AG04450 (cell line): ENCODE results near the gene ZNF48. TPM values are rescaled to one million over a fixed set of nuclear protein-coding genes. Genes with fewer than 3 reads are reported as not detected.
"Not testable (repeated sequence)": the region's sequence is repeated elsewhere in the genome, so short reads cannot be mapped to it uniquely, and the experiment has no call there.

Experiments used
- CTCF ChIA-PET: fragments of 300-600, 350-600 bp; formaldehyde crosslinking; extraction: SDS; loops from one replicate; lab custom pipeline; 2022; ENCODE audit warnings: antibody characterized with exemption, inconsistent platforms; lab: Charles Lee
- POLR2A ChIA-PET: fragments of 350-600 bp; formaldehyde crosslinking; extraction: SDS; loops from one replicate; lab custom pipeline; 2021; ENCODE audit warnings: antibody characterized with exemption, inconsistent platforms; lab: Yijun Ruan, JAX
- DNase-seq: peaks from one replicate; pipeline ENCODE4 v3.0.0-alpha.2; 2011; ENCODE audit warnings: low read depth, low spot score
- H3K27ac ChIP-seq: one replicate; pipeline ENCODE4 v1.5.1; 2012; ENCODE audit warnings: low read depth, low read length, control low read depth
- H3K27me3 ChIP-seq: one replicate; pipeline ENCODE4 v1.6.0; 2012; ENCODE audit warnings: low read length; ENCODE audit not compliant: control insufficient read depth, insufficient read depth
- H3K4me3 ChIP-seq: 2 replicates; pipeline ENCODE4 v1.5.1; 2011; ENCODE audit warnings: mild to moderate bottlenecking, low read depth, low read length, control low read depth
- H3K9me3 ChIP-seq: 2 replicates; pipeline ENCODE4 v1.5.1; 2012; ENCODE audit warnings: low read length; ENCODE audit not compliant: control insufficient read depth, insufficient read depth
- polyA plus RNA-seq: library from polyadenylated mRNA; depleted of rRNA; stranded (reverse); fragments of >200 nt; gene quantifications from 2 replicates; pipeline ENCODE4 v1.2.3, GENCODE V29; 2011
- TF ChIP-seq, protein P1 (sequence below): IDR thresholded peaks from 2 replicates; pipeline ENCODE4 v1.5.1; 2011; ENCODE audit warnings: low read depth, low read length, control low read depth, inconsistent platforms

ZNF48 gene
- polyA plus RNA-seq, 1 experiment = 4.3 TPM

DNA sequence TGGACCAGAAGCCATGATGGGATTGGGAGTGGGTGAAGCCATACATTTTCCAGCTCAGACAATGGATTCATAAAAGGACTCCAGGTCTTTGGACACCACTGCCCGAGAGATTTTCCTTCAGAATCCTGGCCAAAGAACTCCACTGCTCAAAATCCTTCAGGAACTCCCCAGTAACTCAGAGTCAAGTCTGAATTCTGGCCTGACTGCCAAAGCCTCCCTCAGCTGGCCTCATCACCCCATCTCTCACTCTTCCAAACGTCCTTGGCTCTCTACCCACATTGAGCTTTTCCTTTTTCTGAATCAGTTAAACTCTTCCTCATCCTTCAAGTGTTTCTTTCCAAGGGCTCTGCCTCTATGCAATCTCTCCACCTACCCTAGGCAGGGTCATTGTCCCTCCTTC, 11.7 kb upstream of the ZNF48 start:
- POLR2A ChIA-PET = no interaction called here
- Histone ChIP-seq H3K27me3 (no peaks in the 10 kb centered on the region), H3K27ac (no peak overlapping the region), H3K9me3 (no peaks in the 10 kb centered on the region; the same call in 1 of the 2 replicates), H3K4me3 (no peak overlapping the region)
- DNase-seq = no peak
- TF ChIP-seq, protein P1, sequence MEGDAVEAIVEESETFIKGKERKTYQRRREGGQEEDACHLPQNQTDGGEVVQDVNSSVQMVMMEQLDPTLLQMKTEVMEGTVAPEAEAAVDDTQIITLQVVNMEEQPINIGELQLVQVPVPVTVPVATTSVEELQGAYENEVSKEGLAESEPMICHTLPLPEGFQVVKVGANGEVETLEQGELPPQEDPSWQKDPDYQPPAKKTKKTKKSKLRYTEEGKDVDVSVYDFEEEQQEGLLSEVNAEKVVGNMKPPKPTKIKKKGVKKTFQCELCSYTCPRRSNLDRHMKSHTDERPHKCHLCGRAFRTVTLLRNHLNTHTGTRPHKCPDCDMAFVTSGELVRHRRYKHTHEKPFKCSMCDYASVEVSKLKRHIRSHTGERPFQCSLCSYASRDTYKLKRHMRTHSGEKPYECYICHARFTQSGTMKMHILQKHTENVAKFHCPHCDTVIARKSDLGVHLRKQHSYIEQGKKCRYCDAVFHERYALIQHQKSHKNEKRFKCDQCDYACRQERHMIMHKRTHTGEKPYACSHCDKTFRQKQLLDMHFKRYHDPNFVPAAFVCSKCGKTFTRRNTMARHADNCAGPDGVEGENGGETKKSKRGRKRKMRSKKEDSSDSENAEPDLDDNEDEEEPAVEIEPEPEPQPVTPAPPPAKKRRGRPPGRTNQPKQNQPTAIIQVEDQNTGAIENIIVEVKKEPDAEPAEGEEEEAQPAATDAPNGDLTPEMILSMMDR = no peak
- CTCF ChIA-PET = interaction anchor here (1.3 kb wide), 1 partner anchor 26 kb away, joined by 4 read pairs; no protein-coding TSS in a partner anchor

DNA sequence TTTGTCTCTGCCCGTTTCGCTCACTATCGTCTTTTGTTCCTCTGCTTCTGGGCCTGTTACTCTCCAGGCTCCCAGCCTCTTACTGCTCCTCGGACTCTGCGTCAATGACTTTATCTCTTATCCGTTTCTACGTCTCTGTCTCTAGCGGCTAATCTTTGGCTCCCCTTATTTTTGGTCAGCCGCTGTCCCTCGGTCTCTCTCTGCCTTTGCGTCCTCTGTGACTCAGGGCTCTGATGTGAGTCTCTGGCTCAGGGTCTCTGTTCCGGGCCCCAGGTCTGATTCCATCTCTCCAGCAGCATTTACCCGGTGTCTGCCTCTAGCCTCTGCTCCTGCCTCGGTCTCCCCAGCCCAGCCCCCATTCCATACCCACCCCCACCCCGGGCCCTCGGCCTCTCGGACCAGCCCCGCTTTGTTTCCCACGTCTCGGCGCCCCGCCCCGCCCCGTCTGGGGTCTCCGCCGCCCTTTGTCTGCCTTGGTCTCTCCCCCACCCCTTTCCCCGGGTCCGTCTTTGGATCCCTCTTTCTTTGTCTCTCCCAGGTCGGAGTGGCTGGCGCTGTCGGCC, 547 bp upstream of the ZNF48 start:
- H3K27ac ChIP-seq = peak overlapping the region; percentile 91
- TF ChIP-seq, protein P1 = no peak

DNA sequence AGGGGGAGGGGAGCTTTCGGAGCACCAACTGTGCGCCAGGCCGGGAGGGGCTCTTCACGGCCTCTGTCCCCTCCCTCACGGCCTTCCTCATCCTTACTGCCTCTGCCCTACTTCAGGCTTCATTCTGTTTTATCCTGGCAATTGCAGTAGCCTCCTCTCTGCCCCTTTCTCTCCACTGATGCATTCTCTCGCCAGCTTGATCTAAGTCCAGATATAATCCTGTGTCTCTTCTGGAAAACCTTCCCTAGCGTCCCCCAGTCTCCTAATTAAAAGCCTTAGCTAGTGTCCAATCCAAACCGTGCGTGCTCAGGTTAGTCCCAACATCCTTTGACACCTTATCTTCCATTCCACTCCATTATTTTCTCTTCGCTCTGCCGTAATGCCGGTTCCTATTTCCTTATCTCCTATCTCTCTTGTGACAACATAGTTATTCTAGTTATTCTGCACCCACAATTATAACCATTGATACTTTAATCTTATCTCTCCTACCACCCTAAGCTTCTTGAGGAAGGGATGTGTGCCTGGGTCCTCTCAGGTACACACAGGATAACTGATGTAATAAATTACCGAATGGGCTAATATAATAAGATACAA, 869 bp downstream of the ZNF48 start:
- POLR2A ChIA-PET = interaction anchor here (1.6 to 2.1 kb wide), 3 partner anchors 11 to 25 kb away, joined by 8 to 23 read pairs (median 10); partner anchors contain the start of gene ZNF771
- peak overlapping the region; percentile 39 for H3K27ac ChIP-seq

More for the DNA sequence above, 547 bp upstream of the ZNF48 start:
- ChIA-PET POLR2A (interaction anchor here (0.6 to 2.1 kb wide), 8 partner anchors 13 to 329 kb away, joined by 3 to 23 read pairs (median 6); partner anchors contain the start of genes ALDOA and ZNF771), CTCF (interaction anchor here (0.5 to 2.5 kb wide), 5 partner anchors 13 to 339 kb away, joined by 3 to 13 read pairs (median 5); partner anchors contain the start of gene ZNF771)
- Histone ChIP-seq H3K27me3 (no peaks in the 10 kb centered on the region), H3K4me3 (peak overlapping the region; percentile 79), H3K9me3 (no peaks in the 10 kb centered on the region; the same call in 1 of the 2 replicates)
- no peak for DNase-seq

DNA sequence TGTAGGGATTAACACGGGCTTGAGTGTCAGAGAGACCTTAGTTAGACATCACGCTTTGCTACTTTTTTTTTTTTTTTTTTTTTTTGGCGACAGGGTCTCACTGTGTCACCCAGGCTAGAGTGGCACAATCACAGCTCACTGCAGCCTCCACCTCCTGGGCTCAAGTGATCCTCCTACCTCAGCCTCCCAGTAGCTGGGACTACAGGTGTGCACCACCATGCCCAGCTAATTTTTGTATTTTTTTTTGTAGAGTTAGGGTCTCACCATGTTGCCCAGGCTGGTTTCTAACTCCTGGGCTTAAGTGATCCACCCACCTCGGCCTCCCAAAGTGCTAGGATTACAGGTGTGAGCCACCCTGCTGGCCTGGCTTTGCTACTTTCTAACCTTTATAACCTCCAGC, 1.4 kb downstream of the ZNF48 start:
- H3K27me3 ChIP-seq, DNase-seq, CTCF ChIA-PET, H3K9me3 ChIP-seq, H3K4me3 ChIP-seq, H3K27ac ChIP-seq: not testable (repeated sequence)
- POLR2A ChIA-PET = interaction anchor here (2.0 kb wide), 1 partner anchor 11 kb away, joined by 23 read pairs; the partner anchor contains the start of gene ZNF771

More for the DNA sequence above, 869 bp downstream of the ZNF48 start:
- CTCF ChIA-PET = interaction anchor here (0.7 to 2.5 kb wide), 4 partner anchors 12 to 233 kb away, joined by 3 to 13 read pairs (median 4); partner anchors contain the start of gene ZNF771
- Histone ChIP-seq H3K27me3 (no peaks in the 10 kb centered on the region), H3K4me3 (peak overlapping the region; percentile 79), H3K9me3 (no peaks in the 10 kb centered on the region; the same call in 1 of the 2 replicates)
- DNase-seq = no peak
- TF ChIP-seq, protein P1 = no peak

DNA sequence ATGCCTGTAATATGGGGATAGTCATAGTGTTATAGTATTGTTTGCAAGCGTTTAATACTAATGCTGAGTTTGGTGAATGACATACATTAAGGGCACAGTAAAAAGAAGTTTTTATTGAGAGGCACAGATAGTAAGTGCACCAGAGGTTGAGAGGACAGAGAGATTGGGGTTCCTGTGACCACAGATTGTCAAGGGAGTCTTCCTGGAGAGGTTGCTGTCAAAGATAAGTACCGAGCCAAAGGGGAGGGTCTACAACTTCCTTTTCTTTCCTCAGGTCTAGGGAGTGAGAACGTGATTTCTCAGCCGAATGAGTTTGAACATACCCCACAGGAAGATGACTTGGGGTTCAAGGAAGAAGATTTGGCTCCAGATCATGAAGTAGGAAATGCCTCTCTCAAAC, 1.8 kb downstream of the ZNF48 start:
- H3K27ac ChIP-seq = no peak overlapping the region
- ChIA-PET POLR2A (no interaction called here), CTCF (no interaction called here)
- no peak for DNase-seq
- no peak overlapping the region for H3K4me3 ChIP-seq
- no peaks in the 10 kb centered on the region for H3K27me3 ChIP-seq
- TF ChIP-seq, protein P1 = no peak
- no peaks in the 10 kb centered on the region; the same call in 1 of the 2 replicates for H3K9me3 ChIP-seq
